Measurements from ENCODE around the gene PROC.
"Not testable (repeated sequence)": the region's sequence is repeated elsewhere in the genome, so short reads cannot be mapped to it uniquely, and the experiment has no call there.

The PROC gene

GRCh38 chr2:127397568-127398238 is 20.5 kb upstream of the PROC start:
- DNase-seq = no peak

DNA sequence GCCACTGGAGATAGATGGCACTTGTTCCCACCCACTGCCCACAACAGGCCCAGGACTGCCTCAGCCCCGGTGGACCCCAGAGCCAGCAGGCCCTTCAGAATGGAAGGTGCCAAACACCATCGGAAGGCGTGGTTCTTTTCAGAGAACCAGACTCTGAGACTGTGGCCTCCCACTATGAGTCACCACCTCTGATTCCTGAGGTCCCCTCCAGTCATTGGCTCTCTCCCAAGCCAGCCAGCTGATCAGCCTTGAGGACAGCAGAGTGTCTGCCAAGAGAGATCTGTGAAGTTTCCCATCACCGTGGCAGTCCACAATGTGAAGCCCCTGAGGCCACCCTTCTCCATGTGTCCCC is 20.0 kb upstream of the PROC start:
- no peak for DNase-seq

DNA sequence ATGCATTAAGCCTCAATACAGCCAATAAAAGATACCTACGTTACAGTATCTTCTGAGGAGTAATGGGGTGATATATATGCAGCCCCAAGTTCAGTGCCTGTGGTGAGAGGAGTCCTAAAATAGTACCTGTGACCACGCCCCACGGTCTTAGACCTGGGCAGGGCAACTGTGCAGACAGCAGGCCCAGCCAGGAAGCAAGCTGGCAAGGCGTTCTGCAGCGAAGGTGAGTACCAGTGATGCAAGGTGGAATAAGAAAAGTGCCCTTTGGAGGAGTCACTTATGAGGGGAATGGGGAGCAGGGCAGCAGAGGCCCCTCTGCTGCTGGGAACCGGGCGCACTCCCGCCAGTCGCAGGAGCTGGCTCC is 17.7 kb upstream of the PROC start:
- DNase-seq = no peak

DNA sequence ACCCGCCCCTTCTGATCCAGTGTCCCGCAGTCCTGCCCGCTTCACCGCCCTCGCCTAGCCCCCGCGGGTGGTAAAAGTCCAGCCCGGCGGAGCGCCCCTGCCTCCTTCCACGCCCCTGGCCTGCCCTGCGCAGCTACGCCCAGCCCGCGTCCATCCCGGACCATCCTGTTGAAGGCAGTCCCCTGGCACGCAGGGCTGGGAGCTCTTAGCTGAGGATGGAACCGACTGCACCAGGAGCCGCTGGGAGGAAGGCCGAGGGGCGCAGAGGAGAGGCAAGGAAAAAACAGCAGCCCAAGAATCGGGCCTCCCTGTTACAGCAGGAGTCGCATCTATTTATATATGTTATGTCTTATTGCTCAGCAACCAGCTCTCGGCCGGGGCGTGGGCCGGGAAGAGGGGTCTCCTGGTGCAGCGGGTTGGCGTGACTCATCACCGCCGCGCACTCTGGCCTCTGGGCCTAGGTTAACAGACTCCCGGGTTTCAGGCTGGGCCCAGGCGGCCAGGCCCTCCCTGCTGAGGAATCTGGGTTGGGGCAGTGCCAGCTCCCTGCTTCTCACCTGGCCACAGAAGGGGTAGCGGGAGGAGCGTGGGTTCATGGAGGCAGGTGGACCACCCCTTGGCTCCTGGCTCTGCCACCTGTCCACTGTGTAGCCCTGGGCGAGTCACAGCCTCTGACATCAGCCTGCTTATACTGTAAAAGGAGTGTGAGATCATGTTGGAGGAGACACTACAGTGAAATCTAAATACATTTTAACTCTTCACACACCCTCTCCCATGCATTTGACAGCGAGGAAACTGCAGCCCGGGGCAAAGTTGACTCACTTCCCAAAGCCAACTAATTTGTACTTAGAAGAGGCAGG is 17.1 kb upstream of the PROC start:
- DNase-seq = no peak

- DNase-seq = no peak
Observed at GRCh38 chr2:127401757-127402695, 16.2 kb upstream of the PROC start.

- no peak for DNase-seq
Observed at GRCh38 chr2:127403460-127403859, 14.8 kb upstream of the PROC start.

GRCh38 chr2:127404466-127405254 is 13.6 kb upstream of the PROC start:
- no peak for DNase-seq

DNA sequence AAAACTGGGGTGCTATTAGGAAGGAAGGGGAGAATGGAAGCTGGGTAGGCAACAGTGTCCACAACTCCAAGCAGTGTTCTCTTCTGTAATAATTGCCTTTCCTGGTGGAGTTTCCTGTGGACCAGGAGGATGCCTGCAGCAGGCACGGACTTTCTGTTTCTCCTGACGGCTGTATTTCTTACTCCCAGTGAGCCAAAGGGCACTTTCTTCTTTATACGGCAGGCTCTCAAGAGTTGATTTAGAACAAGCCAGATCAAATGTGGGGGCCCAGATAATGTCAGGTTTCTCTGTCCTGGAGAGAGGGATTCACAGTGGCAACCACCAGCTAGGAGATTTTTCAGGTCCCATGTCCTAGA is 13.0 kb upstream of the PROC start:
- no peak for DNase-seq

DNA sequence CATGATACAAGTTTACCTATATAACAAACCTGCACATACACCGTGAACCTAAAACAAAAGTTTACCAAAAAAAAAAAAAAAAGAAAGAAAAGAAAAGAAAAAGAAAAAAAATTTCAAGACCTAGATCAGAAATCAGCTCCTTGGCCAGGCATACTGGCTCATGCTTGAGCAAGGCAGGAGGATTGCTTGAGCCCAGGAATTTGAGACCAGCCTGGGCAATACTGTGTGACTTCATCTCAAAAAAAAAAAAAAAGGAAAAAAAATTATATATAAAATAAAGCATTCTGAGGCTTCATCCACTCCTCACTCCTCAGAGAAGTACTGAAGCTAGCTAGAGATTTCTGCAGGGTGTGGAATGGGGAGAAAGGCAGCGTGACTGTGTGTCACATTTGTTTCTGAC is 11.8 kb upstream of the PROC start:
- DNase-seq = no peak

DNA sequence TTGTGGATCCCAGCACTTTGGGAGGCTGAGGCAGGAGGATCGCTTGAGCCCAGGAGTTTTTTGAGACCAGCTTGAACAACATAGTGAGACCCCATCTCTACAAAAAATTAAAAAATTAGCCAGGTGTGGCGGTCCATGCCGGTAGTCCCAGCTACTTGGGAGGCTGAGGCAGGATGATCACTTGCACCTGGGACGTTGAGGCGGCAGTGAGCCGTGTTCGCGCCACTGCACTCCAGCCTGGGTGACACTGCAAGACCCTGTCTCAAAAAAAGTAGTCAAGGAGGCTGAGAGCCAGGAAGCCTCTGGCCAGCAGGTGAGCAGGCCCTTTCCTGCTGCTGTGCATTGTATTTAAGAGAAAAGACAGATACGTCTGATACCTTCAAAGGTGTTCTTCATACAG is 11.1 kb upstream of the PROC start:
- DNase-seq = no peak

DNA sequence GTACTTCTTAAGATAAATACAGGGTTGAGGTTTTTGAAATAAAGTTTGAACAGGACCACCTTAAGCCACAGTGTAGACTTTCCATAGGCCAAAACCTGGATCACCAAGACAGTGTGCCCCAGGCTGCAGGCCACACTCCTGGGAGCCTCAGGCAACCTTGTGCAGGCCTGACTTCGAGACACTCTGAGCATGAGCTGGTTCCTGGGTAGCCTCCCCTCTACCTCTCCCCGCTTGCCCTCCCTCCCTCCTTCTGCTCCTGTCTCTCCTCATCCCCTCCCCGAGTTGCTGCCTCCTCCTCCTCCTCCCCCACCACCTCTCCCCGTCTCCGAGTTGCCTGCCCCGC is 10.6 kb upstream of the PROC start:
- no peak for DNase-seq

DNA sequence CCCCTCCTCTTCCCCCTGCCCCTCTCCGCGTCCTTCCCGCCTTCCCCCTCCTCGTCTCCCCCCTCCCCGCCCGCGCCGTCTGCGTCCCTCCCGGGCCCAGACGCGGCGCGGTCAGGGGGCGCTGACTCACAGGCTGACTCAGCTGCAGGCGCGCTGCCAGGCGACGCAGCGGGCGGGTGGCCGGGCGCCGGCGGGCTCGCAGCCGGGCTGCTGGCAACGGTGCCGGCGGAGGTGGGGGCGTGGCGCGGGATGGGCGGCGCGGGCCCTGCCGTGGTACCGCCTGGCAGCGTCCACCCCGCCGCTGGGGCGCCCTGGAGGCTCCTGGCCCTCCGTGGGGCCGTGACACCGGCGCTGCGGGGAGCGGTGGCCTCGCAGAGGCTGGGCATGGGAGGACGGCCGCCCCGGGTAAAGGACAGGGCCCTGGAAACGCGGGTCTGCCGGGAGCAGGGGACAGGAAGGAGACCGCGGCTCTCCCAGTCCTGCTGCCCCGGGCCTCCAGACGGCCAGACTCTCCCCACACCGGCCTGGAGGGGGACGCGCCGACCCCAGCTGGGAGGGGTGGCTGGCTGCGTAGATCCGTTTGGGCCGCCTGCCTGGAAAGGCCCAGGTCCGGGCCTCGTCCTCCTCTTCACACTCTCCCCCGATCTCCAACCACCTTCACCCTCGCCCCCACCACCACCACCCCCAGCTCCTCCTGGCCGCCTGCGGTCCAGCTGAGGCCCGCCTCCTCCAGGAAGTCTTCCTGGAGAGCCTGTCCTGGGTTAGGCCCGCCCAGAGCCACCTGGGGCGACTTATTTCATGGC is 10.0 kb upstream of the PROC start:
- peak; percentile 66 for DNase-seq

GRCh38 chr2:127408807-127409099 is 9.5 kb upstream of the PROC start:
- DNase-seq = no peak

DNA sequence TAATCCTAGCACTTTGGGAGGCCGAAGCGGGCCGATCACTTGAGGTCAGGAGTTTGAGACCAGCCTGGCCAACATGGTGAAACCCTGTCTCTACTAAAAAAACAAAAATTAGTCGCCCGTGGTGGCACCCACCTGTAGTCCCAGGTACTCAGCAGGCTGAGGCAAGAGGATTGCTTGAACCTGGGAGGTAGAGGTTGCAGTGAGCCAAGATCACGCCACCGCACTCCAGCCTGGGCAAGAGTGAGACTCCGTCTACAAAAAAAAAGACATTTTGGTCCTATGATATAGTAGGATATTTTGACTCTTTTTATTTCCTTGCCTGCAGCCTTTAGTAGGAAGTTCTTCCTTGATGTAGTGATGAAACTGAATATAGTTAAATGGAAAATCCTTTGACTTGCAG is 8.5 kb upstream of the PROC start:
- DNase-seq = not testable (repeated sequence)

GRCh38 chr2:127410871-127411652 is 7.2 kb upstream of the PROC start:
- DNase-seq = peak; percentile 41

DNA sequence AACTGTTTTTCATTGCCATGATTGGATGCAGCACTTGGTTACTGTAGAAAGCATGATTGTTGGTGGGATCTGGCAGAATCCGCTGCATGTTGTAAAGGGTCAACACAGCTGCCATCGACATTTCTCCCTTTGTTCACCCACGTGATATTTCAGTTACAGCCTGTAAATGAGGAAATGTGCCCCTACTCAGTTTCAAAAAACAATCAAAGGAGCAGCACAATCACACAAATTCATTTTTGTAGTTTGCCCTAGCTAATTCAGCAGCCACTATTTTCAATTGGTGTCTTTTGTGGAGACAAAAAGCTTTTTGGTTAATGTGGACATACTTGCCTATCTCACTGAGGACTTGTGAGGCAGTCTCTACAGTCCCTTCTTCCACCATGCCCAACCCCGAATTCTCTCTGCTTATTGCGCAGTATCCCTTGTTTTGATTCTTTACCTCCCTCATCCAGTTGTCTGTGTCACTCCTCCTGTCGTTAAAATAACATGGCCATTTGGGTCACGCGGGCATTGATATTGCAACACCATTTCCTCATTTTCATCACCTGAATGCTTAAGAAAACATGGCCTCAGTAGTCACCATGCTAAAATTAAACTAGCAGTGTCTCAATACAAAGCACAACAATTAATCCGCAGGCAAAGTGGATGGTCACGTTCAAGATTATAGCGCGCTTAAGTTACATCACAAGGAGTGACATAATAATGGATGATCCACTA is 6.4 kb upstream of the PROC start:
- peak; percentile 41 for DNase-seq

- no peak for DNase-seq
Observed at GRCh38 chr2:127413200-127413599, 5.0 kb upstream of the PROC start.

DNA sequence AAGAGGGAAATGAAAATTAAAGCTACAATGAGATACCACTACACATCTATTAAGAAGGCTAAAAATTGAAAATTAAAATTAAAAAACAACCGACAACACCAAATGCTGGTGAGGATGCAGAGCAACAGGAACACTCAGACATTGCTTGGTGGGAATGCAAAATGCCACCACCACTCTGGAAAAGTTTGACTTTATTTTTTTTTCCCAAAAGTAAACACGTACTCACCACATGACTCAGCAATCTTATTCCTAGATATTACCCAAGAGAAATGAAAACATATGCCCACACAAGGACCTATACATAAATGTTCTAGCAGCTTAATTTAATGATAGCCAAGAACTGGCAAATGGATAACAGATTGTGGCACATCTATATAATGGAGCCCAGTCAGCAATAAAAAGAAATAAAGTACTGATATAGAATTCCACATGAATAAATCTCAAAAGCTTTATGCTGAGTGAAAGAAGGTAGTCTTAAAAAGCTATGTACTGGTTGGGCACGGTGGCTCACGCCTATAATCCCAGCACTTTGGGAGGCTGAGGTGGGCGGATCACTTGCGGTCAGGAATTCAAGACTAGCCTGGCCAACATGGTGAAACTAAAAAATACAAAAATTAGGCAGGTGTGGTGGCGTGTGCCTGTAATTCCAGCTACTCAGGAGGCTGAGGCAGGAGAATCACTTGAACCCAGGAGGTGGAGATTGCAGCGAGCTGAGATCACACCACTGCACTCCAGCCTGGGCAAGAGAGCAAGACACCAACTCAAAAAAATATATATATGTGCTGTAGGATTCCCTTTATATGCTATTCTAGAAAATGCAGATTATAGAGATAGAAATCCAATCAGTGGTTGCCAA is 4.2 kb upstream of the PROC start:
- DNase-seq = no peak

GRCh38 chr2:127414638-127415592 is 3.3 kb upstream of the PROC start:
- no peak for DNase-seq
